Measurements from ENCODE around the gene SIKE1. TPM values are rescaled to one million over a fixed set of nuclear protein-coding genes. Genes with fewer than 3 reads are reported as not detected.

The SIKE1 gene
- polyA plus RNA-seq: 149 and 156 TPM in 2 replicates

DNA sequence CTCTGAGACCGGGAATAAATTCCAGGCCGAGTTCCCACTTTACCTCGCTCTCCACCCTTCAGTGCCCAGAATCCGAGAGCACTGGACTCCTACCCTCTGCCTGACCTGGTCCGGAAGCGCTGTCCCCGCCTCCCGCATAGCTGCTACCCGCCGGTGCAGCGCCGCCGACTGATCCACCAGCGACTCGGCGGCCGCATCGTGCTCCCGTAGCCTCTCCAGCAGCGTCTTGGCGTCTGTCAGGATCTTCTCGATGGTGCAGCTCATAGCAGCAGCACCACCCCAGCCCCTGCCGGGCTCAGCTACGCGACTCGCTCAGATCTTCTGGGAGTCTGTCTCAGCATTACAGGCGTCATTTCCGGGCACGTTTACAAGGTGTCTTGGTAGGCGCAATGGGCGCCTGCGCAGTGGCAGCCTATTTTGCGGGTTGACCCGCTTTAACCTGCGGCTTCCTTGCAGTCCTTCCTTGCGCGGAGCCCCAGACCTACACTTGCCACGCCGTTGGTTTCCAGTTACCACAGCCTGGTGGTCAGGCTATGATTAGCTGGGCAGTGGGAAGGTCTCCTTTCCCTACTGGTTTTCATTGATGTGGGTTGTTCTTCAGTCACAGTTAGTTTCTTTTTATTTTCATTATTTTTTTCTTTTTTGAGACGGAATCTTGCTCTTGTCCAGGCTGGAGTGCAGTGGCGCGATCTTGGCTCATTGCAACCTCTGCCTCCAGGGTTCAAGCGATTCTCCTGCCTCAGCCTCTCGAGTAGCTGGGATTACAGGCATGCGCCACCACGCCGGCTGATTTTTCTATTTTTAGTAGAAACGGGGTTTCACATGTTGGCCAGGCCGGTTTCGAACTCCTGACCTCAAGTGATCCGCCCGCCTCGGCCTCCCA, at the start of gene SIKE1:
Gene SIKE1 (minus strand): TSS at position 342 of the 883 bp plus-strand sequence. CDS start 78 bp downstream, at position 264.

DNA sequence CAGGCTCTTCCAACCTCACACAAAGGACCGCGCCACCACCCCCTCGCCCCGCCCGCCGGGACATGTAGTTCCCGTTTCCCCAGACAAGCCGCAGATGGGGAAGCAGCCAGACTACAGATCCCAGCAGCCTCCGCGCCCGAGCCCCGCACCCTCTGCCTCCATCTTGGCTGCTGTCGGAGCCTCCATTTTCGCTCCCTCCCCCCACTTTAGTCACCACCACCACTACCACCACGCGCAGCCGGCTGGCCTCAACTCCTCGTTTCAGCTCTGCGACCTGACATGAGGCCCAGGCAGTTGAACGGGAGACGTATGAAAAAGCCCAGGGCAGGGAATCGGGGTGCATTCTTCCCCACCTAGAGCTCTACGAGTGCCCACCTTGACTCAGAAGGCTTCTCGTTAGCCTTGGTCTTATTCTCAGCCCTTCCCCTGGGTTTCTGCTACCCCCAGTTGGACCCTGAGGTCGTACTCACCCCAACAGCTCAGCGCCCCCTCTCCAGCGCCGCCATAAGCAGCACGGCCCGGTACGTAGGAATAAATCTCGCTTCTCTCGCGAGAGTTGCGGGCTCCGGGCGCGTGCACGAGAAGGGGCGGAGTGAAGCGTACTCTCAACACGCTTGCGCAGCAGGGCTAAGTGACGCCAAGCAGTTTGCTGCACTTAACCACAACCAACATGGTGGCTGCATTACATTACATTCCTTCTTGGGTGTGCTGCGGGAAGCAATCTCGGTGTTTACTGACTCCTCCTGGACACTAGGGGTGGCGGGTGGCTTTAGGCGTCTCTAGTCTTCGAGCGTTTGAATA, 22.8 kb downstream of the SIKE1 start, which contains the start of gene CSDE1:
Gene CSDE1 (minus strand): TSS at position 530 of the 801 bp plus-strand sequence. CDS start 18,094 bp downstream, outside the sequence.

Other genes starting within 250 kb of the SIKE1 start
- gene BCAS2, start 199.1 kb downstream of the SIKE1 start, polyA plus RNA-seq: 265 and 288 TPM in 2 replicates
- 2.4 and 2.9 TPM in 2 replicates for gene DENND2C, start 110.6 kb downstream of the SIKE1 start, polyA plus RNA-seq
- not detected in 2 replicates for gene AMPD1, start 85.1 kb downstream of the SIKE1 start, polyA plus RNA-seq
- 6.4 and 9.5 TPM in 2 replicates for gene NRAS, start 63.9 kb downstream of the SIKE1 start, polyA plus RNA-seq
- 299 and 341 TPM in 2 replicates for gene CSDE1, start 22.7 kb downstream of the SIKE1 start, polyA plus RNA-seq
- gene SYCP1, start 74.2 kb upstream of the SIKE1 start, polyA plus RNA-seq: 8.1 and 19.9 TPM in 2 replicates
- not detected in 2 replicates for gene TSHB, start 249.1 kb upstream of the SIKE1 start, polyA plus RNA-seq

Data from Purkinje cell (primary cell).